H1 (cell line): Measurements from ENCODE around the gene TPSG1. TPM values are rescaled to one million over a fixed set of nuclear protein-coding genes. Genes with fewer than 3 reads are reported as not detected.

Experiments
- CTCF ChIA-PET: fragments of 300-600 bp; sonication (Branson Sonifier 250); formaldehyde crosslinking; loops from one replicate; lab custom pipeline; 2021; ENCODE audit not compliant: partially characterized antibody; lab: Charles Lee
- POLR2A ChIA-PET: fragments of 300-600 bp; sonication (Branson Sonifier 250); formaldehyde crosslinking; loops from one replicate; lab custom pipeline; 2021; ENCODE audit warnings: inconsistent platforms; ENCODE audit not compliant: partially characterized antibody; lab: Charles Lee
- DNase-seq, 2 experiments: peaks; one replicate each; pipeline versions ENCODE4 v3.0.0 to v3.0.0-alpha.2; 2010 to 2022; ENCODE audit warnings: low spot score in 2 of 2, low read depth in 1 of 2, mixed read lengths in 1 of 2
- FAIRE-seq: peaks from 2 replicates; lab custom pipeline; 2011; peaks lifted over from hg19 to GRCh38; lab: Jason Lieb, UNC
- H2AFZ ChIP-seq: 2 replicates; pipeline ENCODE4 v1.8.1; 2012; ENCODE audit warnings: low read length, inconsistent platforms
- H2AK5ac ChIP-seq: 2 replicates; pipeline ENCODE4 v1.6.1; 2013; ENCODE audit warnings: low read depth, low read length
- H2BK120ac ChIP-seq: replicated peaks from 2 replicates; pipeline ENCODE3; 2013; ENCODE audit warnings: low read depth, low read length, inconsistent platforms
- H2BK12ac ChIP-seq: 2 replicates; pipeline ENCODE4 v1.6.1; 2013; ENCODE audit warnings: low read depth, low read length
- H2BK15ac ChIP-seq: 2 replicates; pipeline ENCODE4 v1.6.1; 2013; ENCODE audit warnings: low read length
- H2BK20ac ChIP-seq: 2 replicates; pipeline ENCODE4 v1.6.1; 2013; ENCODE audit warnings: low read length
- H2BK5ac ChIP-seq: 2 replicates; pipeline ENCODE4 v1.6.1; 2013; ENCODE audit warnings: low read depth, low read length
- H3K14ac ChIP-seq: 2 replicates; pipeline ENCODE4 v1.6.1; 2013; ENCODE audit warnings: inconsistent platforms; ENCODE audit not compliant: insufficient read length
- H3K18ac ChIP-seq: 2 replicates; pipeline ENCODE4 v1.6.1; 2013; ENCODE audit warnings: low read length; ENCODE audit errors: extremely low read depth
- H3K23ac ChIP-seq: 2 replicates; pipeline ENCODE4 v1.6.1; 2013; ENCODE audit warnings: inconsistent platforms; ENCODE audit not compliant: insufficient read length
- H3K23me2 ChIP-seq: 2 replicates; pipeline ENCODE4 v1.6.1; 2013; ENCODE audit warnings: low read depth, low read length
- H3K27ac ChIP-seq: 2 replicates; pipeline ENCODE4 v1.6.1; 2011; ENCODE audit warnings: low read depth, low read length, inconsistent platforms
- H3K27me3 ChIP-seq, 4 experiments: replicated peaks in 1 of 4; 1 replicate in 1 of 4; 2 replicates in 3 of 4; pipeline versions ENCODE4 v1.6.1 to v1.8.1; 2011 to 2013; ENCODE audit warnings: low read length in 3 of 4, mild to moderate bottlenecking in 3 of 4, inconsistent platforms in 2 of 4, mixed read lengths in 2 of 4, moderate library complexity in 1 of 4; ENCODE audit not compliant: control insufficient read depth in 3 of 4, insufficient read depth in 3 of 4; ENCODE audit errors: extremely low read depth in 1 of 4
- H3K36me3 ChIP-seq, 4 experiments: 2 replicates each; pipeline versions ENCODE4 v1.6.1 to v1.8.1; 2011 to 2013; ENCODE audit warnings: mild to moderate bottlenecking in 4 of 4, low read length in 3 of 4, moderate library complexity in 2 of 4, control low read depth in 1 of 4, inconsistent platforms in 1 of 4; ENCODE audit not compliant: insufficient read depth in 4 of 4, control insufficient read depth in 2 of 4
- H3K4ac ChIP-seq: replicated peaks from 2 replicates; pipeline ENCODE3; 2013; ENCODE audit warnings: low read length, low read depth, mixed read lengths, inconsistent platforms; ENCODE audit not compliant: insufficient read length
- H3K4me1 ChIP-seq, 4 experiments: replicated peaks in 1 of 4; 1 replicate in 1 of 4; 2 replicates in 3 of 4; pipeline versions ENCODE4 v1.6.1 to v1.8.1; 2011 to 2013; ENCODE audit warnings: low read length in 3 of 4, inconsistent platforms in 2 of 4, mixed read lengths in 1 of 4; ENCODE audit not compliant: insufficient read depth in 4 of 4, control insufficient read depth in 3 of 4
- H3K4me2 ChIP-seq, 2 experiments: 2 replicates each; pipeline versions ENCODE4 v1.6.1 to v1.8.1; 2011 to 2013; ENCODE audit warnings: low read depth in 2 of 2, low read length in 2 of 2, control low read depth in 1 of 2, inconsistent platforms in 1 of 2, mild to moderate bottlenecking in 1 of 2; ENCODE audit not compliant: insufficient read depth in 1 of 2
- H3K4me3 ChIP-seq, 4 experiments: fragments of 200-600, 300-600 bp in 1 of 4; sonication (generic), shearing (Covaris generic), sonication (Bioruptor Twin) in 1 of 4; 2 replicates each; pipeline versions ENCODE4 v1.5.1 to v1.8.1; 2011 to 2016; ENCODE audit warnings: low read length in 4 of 4, low read depth in 3 of 4, control low read depth in 2 of 4, inconsistent platforms in 2 of 4, mild to moderate bottlenecking in 2 of 4, mixed read lengths in 1 of 4, moderate library complexity in 1 of 4; ENCODE audit not compliant: insufficient read depth in 2 of 4; ENCODE audit errors: extremely low read depth in 1 of 4
- H3K56ac ChIP-seq: replicated peaks from 2 replicates; pipeline ENCODE3; 2013; ENCODE audit warnings: low read depth, mild to moderate bottlenecking, mixed read lengths, low read length, inconsistent platforms; ENCODE audit not compliant: insufficient read length
- H3K79me1 ChIP-seq: 2 replicates; pipeline ENCODE4 v1.6.1; 2013; ENCODE audit warnings: low read depth, low read length, control low read depth
- H3K79me2 ChIP-seq, 2 experiments: 2 replicates each; pipeline versions ENCODE4 v1.6.1 to v1.8.1; 2012 to 2013; ENCODE audit warnings: low read length in 2 of 2, mild to moderate bottlenecking in 2 of 2, inconsistent platforms in 1 of 2; ENCODE audit not compliant: insufficient read depth in 2 of 2, control insufficient read depth in 1 of 2
- H3K9ac ChIP-seq, 4 experiments: replicated peaks in 1 of 4; 1 replicate in 1 of 4; 2 replicates in 3 of 4; pipeline versions ENCODE4 v1.6.1 to v1.8.1; 2011 to 2013; ENCODE audit warnings: low read depth in 3 of 4, low read length in 3 of 4, control low read depth in 2 of 4, mild to moderate bottlenecking in 2 of 4, moderate library complexity in 2 of 4, inconsistent platforms in 1 of 4; ENCODE audit errors: extremely low read depth in 1 of 4
- H3K9me3 ChIP-seq, 2 experiments: 2 replicates each; pipeline versions ENCODE4 v1.6.1 to v1.8.1; 2012 to 2013; ENCODE audit warnings: mild to moderate bottlenecking in 2 of 2, moderate library complexity in 2 of 2, control low read depth in 1 of 2, inconsistent platforms in 1 of 2, low read depth in 1 of 2, low read length in 1 of 2, mixed read lengths in 1 of 2; ENCODE audit not compliant: insufficient read depth in 2 of 2
- H4K20me1 ChIP-seq, 2 experiments: replicated peaks in 1 of 2; 2 replicates each; pipeline versions ENCODE3 to v1.8.1; 2011 to 2013; ENCODE audit warnings: inconsistent platforms in 2 of 2, low read length in 2 of 2, mild to moderate bottlenecking in 1 of 2; ENCODE audit not compliant: insufficient read depth in 2 of 2, control insufficient read depth in 1 of 2
- H4K5ac ChIP-seq: 2 replicates; pipeline ENCODE4 v1.6.1; 2013; ENCODE audit warnings: low read length, low read depth, mixed read lengths, inconsistent platforms; ENCODE audit not compliant: insufficient read length
- H4K8ac ChIP-seq: 2 replicates; pipeline ENCODE4 v1.8.0; 2013; ENCODE audit warnings: mild to moderate bottlenecking, moderate library complexity, low read length, inconsistent platforms; ENCODE audit not compliant: insufficient read depth; ENCODE audit errors: extremely low read depth
- H4K91ac ChIP-seq: replicated peaks from 2 replicates; pipeline ENCODE3; 2013; ENCODE audit warnings: low read length, mixed read lengths, inconsistent platforms; ENCODE audit not compliant: insufficient read length
- GTF2F1 ChIP-seq: IDR thresholded peaks from 2 replicates; pipeline ENCODE4 v1.6.1; 2012; ENCODE audit warnings: low read depth, low read length, improper control_type of control experiment, borderline replicate concordance
- HDAC6 ChIP-seq: IDR thresholded peaks from one replicate; pipeline ENCODE4 v1.7.1; 2012; ENCODE audit warnings: low read depth, mild to moderate bottlenecking, inconsistent platforms, low read length, moderate library complexity
- JUN ChIP-seq: IDR thresholded peaks from 2 replicates; pipeline ENCODE4 v1.6.1; 2011; ENCODE audit warnings: low read depth, mild to moderate bottlenecking, improper control_type of control experiment, low read length
- KDM5A ChIP-seq: fragments of 200-600 bp; IDR thresholded peaks from 2 replicates; pipeline ENCODE4 v1.7.1; 2012; ENCODE audit warnings: mild to moderate bottlenecking, low read length, inconsistent platforms, mixed read lengths
- NRF1 ChIP-seq: IDR thresholded peaks from 2 replicates; pipeline ENCODE4 v1.6.1; 2011; ENCODE audit warnings: mild to moderate bottlenecking, low read depth, low read length, improper control_type of control experiment
- POLR2A ChIP-seq, 2 experiments: IDR thresholded peaks; 1 replicate in 1 of 2; 2 replicates in 1 of 2; pipeline ENCODE4 v1.6.1; 2011; ENCODE audit warnings: low read depth in 2 of 2, low read length in 2 of 2, mild to moderate bottlenecking in 2 of 2; ENCODE audit errors: control extremely low read depth in 1 of 2
- POLR2AphosphoS5 ChIP-seq: IDR thresholded peaks from 2 replicates; pipeline ENCODE4 v1.6.1; 2011; ENCODE audit warnings: low read depth, low read length
- SIN3A ChIP-seq, 2 experiments: IDR thresholded peaks in 1 of 2; conservative IDR thresholded peaks in 1 of 2; 2 replicates each; pipeline ENCODE4 v1.6.1; 2011 to 2012; ENCODE audit warnings: low read length in 2 of 2, improper control_type of control experiment in 1 of 2, low read depth in 1 of 2, mild to moderate bottlenecking in 1 of 2
- SIRT6 ChIP-seq: IDR thresholded peaks from one replicate; pipeline ENCODE4 v1.7.1; 2012; ENCODE audit warnings: low read length, inconsistent platforms
- SUZ12 ChIP-seq: fragments of 200-600 bp; sonication (generic); IDR thresholded peaks from 2 replicates; pipeline ENCODE4 v1.6.1; 2012; ENCODE audit warnings: mild to moderate bottlenecking, inconsistent platforms, low read length, moderate library complexity, mixed read lengths
- TAF7 ChIP-seq: optimal IDR thresholded peaks from 2 replicates; pipeline ENCODE3; 2011; ENCODE audit warnings: low read depth, mild to moderate bottlenecking, inconsistent platforms, low read length, moderate library complexity, borderline replicate concordance
- TEAD4 ChIP-seq: IDR thresholded peaks from 2 replicates; pipeline ENCODE4 v1.6.1; 2012; ENCODE audit warnings: low read depth, low read length, inconsistent platforms, mixed read lengths
- ZNF274 ChIP-seq: IDR thresholded peaks from 2 replicates; pipeline ENCODE4 v1.7.0; 2012; ENCODE audit warnings: low read length, borderline replicate concordance; ENCODE audit errors: extremely low read depth
- WGBS, 2 experiments: shearing (Covaris generic) in 1 of 2; methylation state at CpG; one replicate each; pipeline versions ENCODE4 v1.1.6 to v1.1.7; 2013 to 2015; ENCODE audit warnings: low lambda C conversion rate in 2 of 2, mixed read lengths in 2 of 2, inconsistent platforms in 1 of 2, low coverage in 1 of 2, missing lambda C conversion rate in 1 of 2; ENCODE audit not compliant: insufficient replicate concordance in 2 of 2, insufficient coverage in 1 of 2, insufficient read length in 1 of 2; ENCODE audit errors: extremely low coverage in 1 of 2, missing lambda C conversion rate in 1 of 2; 5-methylcytosine and 5-hydroxymethylcytosine counted together
- polyA plus RNA-seq, 7 experiments: library from polyadenylated mRNA; depleted of rRNA in 3 of 7; stranded (reverse) in 5 of 7; unstranded in 2 of 7; fragments of >200 nt in 5 of 7; fragments of 200-250 nt in 2 of 7; gene quantifications; 1 replicate in 5 of 7; 2 replicates in 1 of 7; 4 replicates in 1 of 7; pipeline versions ENCODE4 v1.2.1 to v1.2.3, GENCODE V29; 2011 to 2013; ENCODE audit warnings: missing spikeins in 2 of 7, mixed read lengths in 2 of 7
- total RNA-seq: library from RNA; stranded (reverse); fragmentation: NEBNext Ultra II Directional; extraction: Animal tissue kit (Norgen Biotek cat#: 25700); gene quantifications from 2 replicates; pipeline ENCODE4 v1.2.1, GENCODE V29; 2021

TPSG1 gene
- total and polyA plus RNA-seq, 2 of the 8 experiments (the other 6 are each of a cell fraction or from before 2014, with no cell fraction given) = not detected

DNA sequence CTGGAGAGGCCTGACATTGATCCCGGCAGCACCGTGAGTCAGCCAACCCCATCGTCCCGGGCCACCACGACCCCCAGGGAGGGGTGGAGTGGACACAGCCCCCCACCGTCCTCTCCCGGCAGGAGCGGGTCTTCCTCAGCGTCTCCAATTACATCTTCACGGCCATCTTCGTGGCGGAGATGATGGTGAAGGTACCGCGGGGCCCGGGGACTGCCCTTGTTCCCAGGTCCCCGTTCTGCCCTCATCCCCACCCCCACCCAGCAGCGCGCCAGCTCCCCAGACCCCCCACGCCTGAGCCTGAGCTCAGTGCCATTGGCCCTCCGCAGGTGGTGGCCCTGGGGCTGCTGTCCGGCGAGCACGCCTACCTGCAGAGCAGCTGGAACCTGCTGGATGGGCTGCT lies 14.6 kb downstream of the TPSG1 start:
- Histone ChIP-seq H3K4me3 (no peak overlapping the region), H4K20me1 (peaks cover 2 to 8% of the 10 kb centered on the region in 2 experiments), H3K23me2 (no peaks in the 10 kb centered on the region), H4K8ac (no peak overlapping the region), H2BK12ac (no peak overlapping the region), H3K79me1 (no peaks in the 10 kb centered on the region), H4K5ac (no peak overlapping the region), H3K27ac (no peak overlapping the region), H2BK5ac (no peak overlapping the region), H3K36me3 (peaks cover 2 to 55% (median 4%) of the 10 kb centered on the region in 4 experiments; a peak in 4 of 8 replicates), H3K9me3 (no peaks in the 10 kb centered on the region), H3K23ac (no peak overlapping the region), H3K56ac (no peak overlapping the region), H3K4me1 (no peaks in the 10 kb centered on the region), H2AK5ac (no peak overlapping the region), H3K9ac (no peak overlapping the region), H2BK15ac (no peak overlapping the region), H4K91ac (no peak overlapping the region), H2BK120ac (no peak overlapping the region), H3K18ac (no peak overlapping the region), H3K79me2 (no peaks in the 10 kb centered on the region), H2AFZ (no peak overlapping the region), H3K27me3 (no peaks in the 10 kb centered on the region), H3K14ac (no peak overlapping the region), H3K4me2 (no peak overlapping the region), H2BK20ac (no peak overlapping the region), H3K4ac (no peak overlapping the region)
- ChIA-PET CTCF (no interaction called here), POLR2A (no interaction called here)
- DNase-seq (no peak), FAIRE-seq (no peak)
- 85% methylated on average over 13 of the region's 23 CpGs; no CpG with 5 or more reads in 1 of the 2 experiments for WGBS, 2 experiments
- TF ChIP-seq SIRT6 = no peak
- TF ChIP-seq POLR2A (IDR thresholded peaks at IDR 0.05; ENCODE audit: control extremely low read depth in 1 of 2, low read depth in 2 of 2, low read length in 2 of 2) = no peak
- no peak for TF ChIP-seq NRF1
- no peak for TF ChIP-seq TEAD4
- TF ChIP-seq HDAC6 = no peak
- no peak for TF ChIP-seq TAF7
- no peak for TF ChIP-seq ZNF274
- no peak for TF ChIP-seq SIN3A (conservative IDR thresholded peaks at IDR 0.05 in 1 of 2, IDR thresholded peaks at IDR 0.05 in 1 of 2; ENCODE audit: low read depth in 1 of 2, low read length in 2 of 2)
- no peak for TF ChIP-seq SUZ12
- no peak for TF ChIP-seq POLR2AphosphoS5
- TF ChIP-seq KDM5A = no peak
- TF ChIP-seq JUN = no peak
- no peak for TF ChIP-seq GTF2F1
